HepG2 (cell line): ENCODE data around the gene MAPKAPK3. TPM values are rescaled to one million over a fixed set of nuclear protein-coding genes. Genes with fewer than 3 reads are reported as not detected.

Experiments
- NAIF1 ChIP-seq: sonication (generic); formaldehyde crosslinking; IDR thresholded peaks from 2 replicates; pipeline ENCODE4 v1.5.0; 2020; ENCODE audit warnings: mild to moderate bottlenecking, missing genetic modification reagents, borderline replicate concordance
- PHF21A ChIP-seq: sonication (generic); formaldehyde crosslinking; IDR thresholded peaks from 2 replicates; pipeline ENCODE4 v1.5.0; 2020; ENCODE audit warnings: mild to moderate bottlenecking, missing genetic modification reagents
- XRCC5 ChIP-seq: fragments of 200-400 bp; formaldehyde crosslinking; optimal IDR thresholded peaks from 2 replicates; pipeline ENCODE3; 2017; ENCODE audit warnings: mild to moderate bottlenecking, low read length
- ZBTB21 ChIP-seq: sonication (generic); formaldehyde crosslinking; IDR thresholded peaks from 2 replicates; pipeline ENCODE4 v1.4.0; 2020; ENCODE audit warnings: missing genetic modification reagents
- ZNF383 ChIP-seq: sonication (generic); formaldehyde crosslinking; IDR thresholded peaks from 2 replicates; pipeline ENCODE4 v1.4.0; 2020; ENCODE audit warnings: missing genetic modification reagents, mild to moderate bottlenecking, borderline replicate concordance
- ZNF431 ChIP-seq: sonication (generic); formaldehyde crosslinking; IDR thresholded peaks from 2 replicates; pipeline ENCODE4 v1.9.0; 2022; ENCODE audit warnings: missing genetic modification reagents, low read depth, mild to moderate bottlenecking, borderline replicate concordance
- ZNF558 ChIP-seq: sonication (generic); formaldehyde crosslinking; IDR thresholded peaks from 2 replicates; pipeline ENCODE4 v1.9.0; 2022; ENCODE audit warnings: mild to moderate bottlenecking, missing genetic modification reagents, borderline replicate concordance
- polyA plus RNA-seq, 8 experiments: library from polyadenylated mRNA; depleted of rRNA in 3 of 8; stranded (reverse) in 7 of 8; unstranded in 1 of 8; fragments of >200 nt; fragmentation: Illumina TruSeq in 4 of 8; extraction: Trizol in 4 of 8; gene quantifications; 2 replicates each; pipeline versions ENCODE4 v1.2.1 to v1.2.3, GENCODE V29; 2011 to 2016; ENCODE audit warnings: low read depth in 4 of 8, missing spikeins in 1 of 8, mixed read lengths in 1 of 8; ENCODE audit not compliant: insufficient read depth in 1 of 8
- total RNA-seq, 5 experiments: library from RNA; depleted of rRNA; stranded (reverse); fragments of >200 nt; fragmentation: Illumina TruSeq; extraction: Trizol; gene quantifications; 2 replicates each; pipeline ENCODE4 v1.2.3, GENCODE V29; 2016; ENCODE audit warnings: low read depth in 1 of 5
- TF ChIP-seq, protein P1 (sequence below): sonication (generic); formaldehyde crosslinking; IDR thresholded peaks from 2 replicates; pipeline ENCODE4 v1.8.0; 2022; ENCODE audit warnings: low read depth, missing genetic modification reagents
- TF ChIP-seq, protein P2 (sequence below): sonication (generic); formaldehyde crosslinking; IDR thresholded peaks from 2 replicates; pipeline ENCODE4 v1.8.0; 2022; ENCODE audit warnings: mild to moderate bottlenecking, missing genetic modification reagents, borderline replicate concordance
- TF ChIP-seq, protein P3 (sequence below): sonication (generic); formaldehyde crosslinking; IDR thresholded peaks from 2 replicates; pipeline ENCODE4 v1.5.1; 2020; ENCODE audit warnings: missing genetic modification reagents, mild to moderate bottlenecking, borderline replicate concordance
- TF ChIP-seq, protein P4 (sequence below), 2 experiments: sonication (generic) in 1 of 2; formaldehyde crosslinking in 1 of 2; IDR thresholded peaks; 2 replicates each; pipeline versions ENCODE4 v1.5.1 to v1.6.1; 2011 to 2020; ENCODE audit warnings: borderline replicate concordance in 1 of 2, low read depth in 1 of 2, low read length in 1 of 2, mild to moderate bottlenecking in 1 of 2, missing genetic modification reagents in 1 of 2, moderate library complexity in 1 of 2
- TF ChIP-seq, protein P5 (sequence below): sonication (generic); formaldehyde crosslinking; IDR thresholded peaks from 2 replicates; pipeline ENCODE4 v1.9.0; 2021; ENCODE audit warnings: missing genetic modification reagents, borderline replicate concordance
- TF ChIP-seq, protein P6 (sequence below): sonication (generic); formaldehyde crosslinking; IDR thresholded peaks from 2 replicates; pipeline ENCODE4; 2020; ENCODE audit warnings: missing genetic modification reagents, mild to moderate bottlenecking, borderline replicate concordance

The MAPKAPK3 gene
- total and polyA plus RNA-seq, 2 of the 13 experiments (the other 11 are each of a cell fraction or from before 2014, with no cell fraction given), result 39.9 to 41.2 TPM

DNA sequence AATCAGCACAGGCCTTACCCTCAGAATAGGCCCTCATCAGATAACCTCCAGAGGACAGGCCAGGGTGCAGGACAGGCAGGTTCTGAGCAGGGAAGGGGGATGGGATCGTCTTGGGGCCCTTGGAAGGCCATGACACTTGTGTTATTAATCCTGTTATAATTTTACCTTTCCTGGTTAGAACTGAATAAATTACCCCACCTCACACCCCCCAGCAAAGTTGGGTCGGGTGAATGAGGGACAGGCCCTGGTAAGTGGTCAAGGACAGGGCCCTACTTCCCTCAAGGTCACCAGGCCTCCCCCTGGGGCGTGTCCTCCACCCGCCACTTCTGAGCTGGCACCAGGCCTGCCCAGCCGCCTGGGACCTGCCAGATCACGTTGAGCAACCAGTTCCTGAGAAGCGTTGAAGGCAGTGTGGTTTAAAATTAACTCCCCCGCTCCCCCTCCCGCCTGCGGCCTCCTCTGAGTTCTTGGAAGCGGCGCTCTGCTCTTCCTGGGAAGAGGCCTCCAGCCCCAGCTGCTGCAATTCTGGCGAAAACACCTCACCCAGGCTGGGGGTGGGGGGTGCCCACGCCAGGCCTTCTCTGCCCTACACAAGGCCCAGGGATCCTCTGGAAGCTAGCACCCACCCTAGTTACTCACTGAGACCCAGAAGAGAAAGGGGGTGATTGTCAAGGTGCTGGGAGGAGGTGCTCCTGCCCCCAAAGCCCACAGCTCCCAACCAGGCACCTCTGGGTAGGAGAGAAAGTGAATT, 15.9 kb upstream of the MAPKAPK3 start (continued):
- TF ChIP-seq, protein P1, sequence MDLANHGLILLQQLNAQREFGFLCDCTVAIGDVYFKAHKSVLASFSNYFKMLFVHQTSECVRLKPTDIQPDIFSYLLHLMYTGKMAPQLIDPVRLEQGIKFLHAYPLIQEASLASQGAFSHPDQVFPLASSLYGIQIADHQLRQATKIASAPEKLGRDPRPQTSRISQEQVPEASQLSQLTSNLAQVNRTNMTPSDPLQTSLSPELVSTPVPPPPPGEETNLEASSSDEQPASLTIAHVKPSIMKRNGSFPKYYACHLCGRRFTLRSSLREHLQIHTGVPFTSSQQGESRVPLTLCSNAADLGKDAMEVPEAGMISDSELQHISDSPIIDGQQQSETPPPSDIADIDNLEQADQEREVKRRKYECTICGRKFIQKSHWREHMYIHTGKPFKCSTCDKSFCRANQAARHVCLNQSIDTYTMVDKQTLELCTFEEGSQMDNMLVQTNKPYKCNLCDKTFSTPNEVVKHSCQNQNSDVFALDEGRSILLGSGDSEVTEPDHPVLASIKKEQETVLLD (CRISPR knock-in tag), result no peak
- TF ChIP-seq ZNF383 (CRISPR knock-in tag) (no peak), PHF21A (CRISPR knock-in tag) (peak; percentile 95), NAIF1 (0 out of 2 replicates have a peak, but pooled peaks have one; percentile 70), ZBTB21 (CRISPR knock-in tag) (peak; percentile 15; the same call in 1 of the 2 replicates), XRCC5 (peak; percentile 83), ZNF431 (CRISPR knock-in tag) (peak; percentile 93), ZNF558 (CRISPR knock-in tag) (no peak)
- TF ChIP-seq, protein P2, sequence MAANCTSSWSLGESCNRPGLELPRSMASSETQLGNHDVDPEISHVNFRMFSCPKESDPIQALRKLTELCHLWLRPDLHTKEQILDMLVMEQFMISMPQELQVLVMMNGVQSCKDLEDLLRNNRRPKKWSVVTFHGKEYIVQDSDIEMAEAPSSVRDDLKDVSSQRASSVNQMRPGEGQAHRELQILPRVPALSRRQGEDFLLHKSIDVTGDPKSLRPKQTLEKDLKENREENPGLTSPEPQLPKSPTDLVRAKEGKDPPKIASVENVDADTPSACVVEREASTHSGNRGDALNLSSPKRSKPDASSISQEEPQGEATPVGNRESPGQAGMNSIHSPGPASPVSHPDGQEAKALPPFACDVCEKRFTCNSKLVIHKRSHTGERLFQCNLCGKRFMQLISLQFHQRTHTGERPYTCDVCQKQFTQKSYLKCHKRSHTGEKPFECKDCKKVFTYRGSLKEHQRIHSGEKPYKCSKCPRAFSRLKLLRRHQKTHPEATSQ (CRISPR knock-in tag), result no peak
- TF ChIP-seq, protein P3, sequence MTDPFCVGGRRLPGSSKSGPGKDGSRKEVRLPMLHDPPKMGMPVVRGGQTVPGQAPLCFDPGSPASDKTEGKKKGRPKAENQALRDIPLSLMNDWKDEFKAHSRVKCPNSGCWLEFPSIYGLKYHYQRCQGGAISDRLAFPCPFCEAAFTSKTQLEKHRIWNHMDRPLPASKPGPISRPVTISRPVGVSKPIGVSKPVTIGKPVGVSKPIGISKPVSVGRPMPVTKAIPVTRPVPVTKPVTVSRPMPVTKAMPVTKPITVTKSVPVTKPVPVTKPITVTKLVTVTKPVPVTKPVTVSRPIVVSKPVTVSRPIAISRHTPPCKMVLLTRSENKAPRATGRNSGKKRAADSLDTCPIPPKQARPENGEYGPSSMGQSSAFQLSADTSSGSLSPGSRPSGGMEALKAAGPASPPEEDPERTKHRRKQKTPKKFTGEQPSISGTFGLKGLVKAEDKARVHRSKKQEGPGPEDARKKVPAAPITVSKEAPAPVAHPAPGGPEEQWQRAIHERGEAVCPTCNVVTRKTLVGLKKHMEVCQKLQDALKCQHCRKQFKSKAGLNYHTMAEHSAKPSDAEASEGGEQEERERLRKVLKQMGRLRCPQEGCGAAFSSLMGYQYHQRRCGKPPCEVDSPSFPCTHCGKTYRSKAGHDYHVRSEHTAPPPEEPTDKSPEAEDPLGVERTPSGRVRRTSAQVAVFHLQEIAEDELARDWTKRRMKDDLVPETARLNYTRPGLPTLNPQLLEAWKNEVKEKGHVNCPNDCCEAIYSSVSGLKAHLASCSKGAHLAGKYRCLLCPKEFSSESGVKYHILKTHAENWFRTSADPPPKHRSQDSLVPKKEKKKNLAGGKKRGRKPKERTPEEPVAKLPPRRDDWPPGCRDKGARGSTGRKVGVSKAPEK (CRISPR knock-in tag), result no peak
- TF ChIP-seq, protein P4, sequence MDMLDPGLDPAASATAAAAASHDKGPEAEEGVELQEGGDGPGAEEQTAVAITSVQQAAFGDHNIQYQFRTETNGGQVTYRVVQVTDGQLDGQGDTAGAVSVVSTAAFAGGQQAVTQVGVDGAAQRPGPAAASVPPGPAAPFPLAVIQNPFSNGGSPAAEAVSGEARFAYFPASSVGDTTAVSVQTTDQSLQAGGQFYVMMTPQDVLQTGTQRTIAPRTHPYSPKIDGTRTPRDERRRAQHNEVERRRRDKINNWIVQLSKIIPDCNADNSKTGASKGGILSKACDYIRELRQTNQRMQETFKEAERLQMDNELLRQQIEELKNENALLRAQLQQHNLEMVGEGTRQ (IDR thresholded peaks at IDR 0.05; ENCODE audit: low read depth, low read length), result no peak
- TF ChIP-seq, protein P4 (CRISPR knock-in tag; IDR thresholded peaks at IDR 0.05; ENCODE audit: borderline replicate concordance), result 0 out of 2 replicates have a peak, but pooled peaks have one; percentile 43
- TF ChIP-seq, protein P5, sequence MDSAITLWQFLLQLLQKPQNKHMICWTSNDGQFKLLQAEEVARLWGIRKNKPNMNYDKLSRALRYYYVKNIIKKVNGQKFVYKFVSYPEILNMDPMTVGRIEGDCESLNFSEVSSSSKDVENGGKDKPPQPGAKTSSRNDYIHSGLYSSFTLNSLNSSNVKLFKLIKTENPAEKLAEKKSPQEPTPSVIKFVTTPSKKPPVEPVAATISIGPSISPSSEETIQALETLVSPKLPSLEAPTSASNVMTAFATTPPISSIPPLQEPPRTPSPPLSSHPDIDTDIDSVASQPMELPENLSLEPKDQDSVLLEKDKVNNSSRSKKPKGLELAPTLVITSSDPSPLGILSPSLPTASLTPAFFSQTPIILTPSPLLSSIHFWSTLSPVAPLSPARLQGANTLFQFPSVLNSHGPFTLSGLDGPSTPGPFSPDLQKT, result no peak
- TF ChIP-seq, protein P6, sequence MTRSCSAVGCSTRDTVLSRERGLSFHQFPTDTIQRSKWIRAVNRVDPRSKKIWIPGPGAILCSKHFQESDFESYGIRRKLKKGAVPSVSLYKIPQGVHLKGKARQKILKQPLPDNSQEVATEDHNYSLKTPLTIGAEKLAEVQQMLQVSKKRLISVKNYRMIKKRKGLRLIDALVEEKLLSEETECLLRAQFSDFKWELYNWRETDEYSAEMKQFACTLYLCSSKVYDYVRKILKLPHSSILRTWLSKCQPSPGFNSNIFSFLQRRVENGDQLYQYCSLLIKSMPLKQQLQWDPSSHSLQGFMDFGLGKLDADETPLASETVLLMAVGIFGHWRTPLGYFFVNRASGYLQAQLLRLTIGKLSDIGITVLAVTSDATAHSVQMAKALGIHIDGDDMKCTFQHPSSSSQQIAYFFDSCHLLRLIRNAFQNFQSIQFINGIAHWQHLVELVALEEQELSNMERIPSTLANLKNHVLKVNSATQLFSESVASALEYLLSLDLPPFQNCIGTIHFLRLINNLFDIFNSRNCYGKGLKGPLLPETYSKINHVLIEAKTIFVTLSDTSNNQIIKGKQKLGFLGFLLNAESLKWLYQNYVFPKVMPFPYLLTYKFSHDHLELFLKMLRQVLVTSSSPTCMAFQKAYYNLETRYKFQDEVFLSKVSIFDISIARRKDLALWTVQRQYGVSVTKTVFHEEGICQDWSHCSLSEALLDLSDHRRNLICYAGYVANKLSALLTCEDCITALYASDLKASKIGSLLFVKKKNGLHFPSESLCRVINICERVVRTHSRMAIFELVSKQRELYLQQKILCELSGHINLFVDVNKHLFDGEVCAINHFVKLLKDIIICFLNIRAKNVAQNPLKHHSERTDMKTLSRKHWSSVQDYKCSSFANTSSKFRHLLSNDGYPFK (CRISPR knock-in tag), result 0 out of 2 replicates have a peak, but pooled peaks have one; percentile 18
